GM21447 (cell line): Measurements from ENCODE around the gene HEG1.

Source experiments
- ATAC-seq: cut with Tn5 transposase; IDR thresholded peaks from one replicate; pipeline ENCODE4 v1.9.1; 2021; ENCODE audit not compliant: unreplicated experiment

Gene HEG1

GRCh38 chr3:125050488-125051090 is 5.2 kb downstream of the HEG1 start:
- ATAC-seq = no peak

GRCh38 chr3:125048282-125048681 is 7.5 kb downstream of the HEG1 start:
- no peak for ATAC-seq

GRCh38 chr3:125045965-125046364 is 9.8 kb downstream of the HEG1 start:
- no peak for ATAC-seq

- ATAC-seq = no peak
Measured at GRCh38 chr3:125045194-125045593, 10.6 kb downstream of the HEG1 start.

- ATAC-seq = no peak
Measured at GRCh38 chr3:125043599-125044151, 12.1 kb downstream of the HEG1 start.

- ATAC-seq = no peak
Measured at GRCh38 chr3:125042725-125043406, 12.9 kb downstream of the HEG1 start.

- no peak for ATAC-seq
Measured at GRCh38 chr3:125039131-125040100, 16.4 kb downstream of the HEG1 start.

GRCh38 chr3:125037498-125038150 is 18.2 kb downstream of the HEG1 start:
- ATAC-seq = no peak

- ATAC-seq = peak; percentile 75
Measured at GRCh38 chr3:125035217-125035616, 20.6 kb downstream of the HEG1 start.

- ATAC-seq = no peak
Measured at GRCh38 chr3:125033616-125034015, 22.2 kb downstream of the HEG1 start.

- ATAC-seq = no peak
Measured at GRCh38 chr3:125033135-125033534, 22.7 kb downstream of the HEG1 start.

GRCh38 chr3:125032683-125033082 is 23.1 kb downstream of the HEG1 start:
- no peak for ATAC-seq

- no peak for ATAC-seq
Measured at GRCh38 chr3:125032100-125032643, 23.6 kb downstream of the HEG1 start.

GRCh38 chr3:125031544-125031943 is 24.3 kb downstream of the HEG1 start:
- no peak for ATAC-seq

- ATAC-seq = no peak
Measured at GRCh38 chr3:125028657-125029056, 27.1 kb downstream of the HEG1 start.

- ATAC-seq = no peak
Measured at GRCh38 chr3:125025642-125026041, 30.2 kb downstream of the HEG1 start.

GRCh38 chr3:125024817-125025216 is 31.0 kb downstream of the HEG1 start:
- no peak for ATAC-seq

GRCh38 chr3:125023833-125024555 is 31.8 kb downstream of the HEG1 start:
- ATAC-seq = no peak

GRCh38 chr3:125022206-125022605 is 33.6 kb downstream of the HEG1 start:
- ATAC-seq = no peak

- ATAC-seq = no peak
Measured at GRCh38 chr3:125019271-125019670, 36.5 kb downstream of the HEG1 start.
